Nucleus accumbens (tissue), 56 donors: ENCODE data around the gene CD59.
A peak's percentile ranks its signal among the peaks of the same experiment; 100 is the strongest.
"Not testable (repeated sequence)": the region's sequence is repeated elsewhere in the genome, so short reads cannot be mapped to it uniquely, and the experiment has no call there.

Source experiments
- DNase-seq, 56 donors: peaks; one replicate each; lab custom pipeline; 2025; lab: John Stamatoyannopoulos, UW

CD59 gene

GRCh38 chr11:33747979-33748378, 11.8 kb upstream of the CD59 start:
- DNase-seq: no peak

- DNase-seq: no peak
Measured at GRCh38 chr11:33743291-33743690, 7.1 kb upstream of the CD59 start.

GRCh38 chr11:33742249-33742851, 6.1 kb upstream of the CD59 start:
- no peak for DNase-seq

- DNase-seq: no peak
Measured at GRCh38 chr11:33741806-33742205, 5.6 kb upstream of the CD59 start.

GRCh38 chr11:33737362-33737821, 1.2 kb upstream of the CD59 start:
- DNase-seq: no peak

- peak in 6 of 56 donors; percentile 14 to 50 (median 38) for DNase-seq
Measured at GRCh38 chr11:33735271-33736147, 714 bp downstream of the CD59 start.

GRCh38 chr11:33734441-33735270, 1.6 kb downstream of the CD59 start:
- DNase-seq: peak in 5 of 56 donors; percentile 7 to 29 (median 13)

GRCh38 chr11:33733980-33734379, 2.2 kb downstream of the CD59 start:
- no peak for DNase-seq

- no peak for DNase-seq
Measured at GRCh38 chr11:33731723-33732531, 4.3 kb downstream of the CD59 start.

GRCh38 chr11:33730716-33731115, 5.5 kb downstream of the CD59 start:
- DNase-seq: no peak

GRCh38 chr11:33729072-33729664, 7.1 kb downstream of the CD59 start:
- not testable (repeated sequence) for DNase-seq

- not testable (repeated sequence) for DNase-seq
Measured at GRCh38 chr11:33727539-33727938, 8.7 kb downstream of the CD59 start.

- DNase-seq: no peak
Measured at GRCh38 chr11:33725496-33725895, 10.7 kb downstream of the CD59 start.

GRCh38 chr11:33724644-33725035, 11.6 kb downstream of the CD59 start:
- DNase-seq: peak in 12 of 56 donors; percentile 11 to 55 (median 24)

- no peak for DNase-seq
Measured at GRCh38 chr11:33723238-33723881, 12.9 kb downstream of the CD59 start.

- peak in 1 of 56 donors; percentile 20 for DNase-seq
Measured at GRCh38 chr11:33722590-33723234, 13.5 kb downstream of the CD59 start.

GRCh38 chr11:33721984-33722383, 14.2 kb downstream of the CD59 start:
- no peak for DNase-seq

- peak in 1 of 56 donors; percentile 23 for DNase-seq
Measured at GRCh38 chr11:33721426-33721825, 14.8 kb downstream of the CD59 start.

- DNase-seq: no peak
Measured at GRCh38 chr11:33719587-33719986, 16.6 kb downstream of the CD59 start.
